ENCODE data around the gene CERS2.
"Not testable (repeated sequence)": the region's sequence is repeated elsewhere in the genome, so short reads cannot be mapped to it uniquely, and the experiment has no call there.

The CERS2 gene

DNA sequence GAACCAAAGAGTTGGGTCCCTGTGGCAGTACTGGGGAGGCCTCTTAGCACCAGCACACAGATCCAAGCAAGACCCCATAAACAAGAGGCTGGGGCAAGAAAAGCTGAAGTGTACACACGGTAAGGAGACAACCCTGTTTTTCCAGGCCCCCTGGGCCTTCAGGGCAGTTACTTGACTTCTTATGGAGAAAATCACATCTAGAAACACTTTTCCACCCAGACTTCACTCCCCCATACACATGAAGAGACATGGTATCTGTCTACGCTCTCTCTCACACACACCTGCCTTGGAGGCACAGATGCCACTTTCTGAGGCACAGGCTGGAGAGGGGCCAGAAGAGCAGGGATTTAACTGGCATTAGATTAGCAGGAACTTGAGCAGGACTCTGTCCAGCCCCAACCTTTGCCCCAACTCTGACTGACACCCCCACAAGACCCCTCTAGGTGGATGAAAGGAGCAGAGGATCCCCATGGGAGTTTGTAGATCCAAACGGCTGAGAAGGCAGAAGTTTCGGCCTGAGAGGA, 2.2 kb downstream of the CERS2 start:
- Histone ChIP-seq H3K4me3 (peak overlapping the region in 1 of 7 experiments; percentile 84), H3K27ac (peak overlapping the region in 10 of 21 experiments; percentile 6 to 96 (median 94))

DNA sequence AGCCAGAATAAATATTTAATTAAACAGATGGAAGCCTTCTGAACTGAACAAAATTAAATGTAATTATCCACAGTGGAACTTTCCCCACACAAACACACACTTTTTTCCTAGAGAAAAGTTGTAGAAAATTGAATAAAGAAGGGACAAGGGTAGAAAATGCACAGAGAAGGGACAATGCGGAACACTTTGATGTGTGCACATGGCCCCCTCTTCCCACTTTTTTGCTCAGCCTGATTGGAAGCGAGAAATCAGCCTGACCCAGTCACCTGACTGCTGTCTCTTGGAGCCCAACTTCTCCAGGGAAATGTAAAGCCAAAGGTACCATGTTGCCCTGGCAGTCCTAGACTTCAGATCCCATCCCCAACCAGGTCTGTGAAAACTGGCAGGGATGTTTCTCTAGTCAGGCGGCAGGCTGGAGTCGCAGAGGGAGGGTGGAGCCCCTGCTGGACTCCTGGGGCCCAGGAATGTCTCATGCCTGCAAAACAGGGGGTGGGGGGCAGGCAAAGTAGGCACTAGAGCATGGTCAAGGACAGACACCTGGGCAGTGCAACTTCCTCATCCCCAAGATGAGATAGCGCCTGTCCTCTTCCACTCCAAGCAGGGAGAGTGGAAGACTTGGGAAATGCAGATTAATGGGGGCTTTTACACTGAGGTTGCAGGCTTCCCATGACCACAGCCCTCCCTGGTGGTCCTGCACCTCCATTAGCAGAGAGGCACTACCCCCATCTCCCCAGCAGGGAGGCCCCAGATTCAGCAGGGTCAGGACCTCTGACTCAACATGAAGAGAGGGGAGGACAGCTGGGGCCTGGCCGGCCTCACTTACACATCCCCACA, 2.8 kb downstream of the CERS2 start:
- no peak overlapping the region for H3K4me3 ChIP-seq

DNA sequence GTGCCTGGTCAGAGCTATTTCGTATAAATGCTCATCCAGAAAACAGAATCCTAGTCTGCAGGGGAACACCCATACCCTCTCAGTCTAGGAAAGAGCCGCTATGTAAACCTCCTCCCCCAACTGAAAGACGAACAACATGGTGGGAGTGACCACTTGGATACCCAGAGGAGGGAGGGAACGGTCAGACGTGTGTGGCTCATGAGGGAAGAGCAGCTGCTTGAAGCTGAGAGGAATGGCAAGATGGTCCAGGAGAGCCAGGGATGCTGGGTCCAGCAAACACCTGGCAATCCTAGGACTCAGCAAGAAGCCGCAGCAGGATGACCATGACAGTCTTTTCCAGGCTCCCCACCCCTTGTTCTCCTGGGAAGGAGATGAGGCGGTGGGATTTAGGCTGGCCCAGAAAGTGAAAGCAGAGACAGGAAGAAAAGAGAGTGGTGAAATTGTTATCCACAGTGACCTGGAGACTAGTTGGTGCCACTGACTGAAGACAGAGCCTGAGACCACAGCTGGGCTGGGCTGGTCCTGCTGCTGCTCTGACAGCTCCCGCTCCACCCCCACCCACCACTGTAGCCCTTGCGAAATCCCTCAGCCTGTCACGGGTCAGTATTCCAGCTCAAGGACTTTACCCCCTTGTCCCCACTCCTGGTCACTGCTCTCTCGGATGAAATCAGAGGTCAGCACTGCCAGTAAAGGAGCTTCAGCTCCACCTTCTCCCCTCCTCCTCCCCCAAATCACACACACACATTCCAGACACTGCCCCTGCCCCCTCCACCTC, 3.6 kb downstream of the CERS2 start:
- H3K4me3 ChIP-seq: no peak overlapping the region
- peak overlapping the region in 8 of 21 experiments; percentile 5 to 93 (median 28) for H3K27ac ChIP-seq

More for the DNA sequence above, 2.8 kb downstream of the CERS2 start:
- peak overlapping the region in 11 of 21 experiments; percentile 8 to 96 (median 39) for H3K27ac ChIP-seq

DNA sequence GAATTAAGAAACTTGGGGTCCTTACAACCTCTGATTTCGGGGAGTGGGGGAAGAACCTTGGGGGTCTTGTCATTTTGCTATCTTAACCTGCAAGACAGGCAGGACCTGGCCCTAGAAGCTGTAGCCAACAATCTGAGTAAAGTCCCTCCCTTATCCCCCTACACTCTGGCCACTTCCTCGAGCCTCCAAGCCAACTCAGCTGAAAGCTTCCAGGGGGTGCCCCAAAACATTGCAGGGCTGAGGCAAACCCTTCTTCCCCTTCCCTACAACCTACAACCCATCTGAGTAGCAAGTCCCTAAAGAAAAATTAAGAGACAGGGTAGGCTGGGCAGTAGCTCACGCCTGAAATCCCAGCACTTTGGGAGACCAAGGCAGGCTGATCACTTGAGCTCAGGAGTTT, 5.0 kb downstream of the CERS2 start:
- Histone ChIP-seq H3K4me3 (no peak overlapping the region), H3K27ac (peak overlapping the region in 2 of 21 experiments; percentile 4 to 16)

DNA sequence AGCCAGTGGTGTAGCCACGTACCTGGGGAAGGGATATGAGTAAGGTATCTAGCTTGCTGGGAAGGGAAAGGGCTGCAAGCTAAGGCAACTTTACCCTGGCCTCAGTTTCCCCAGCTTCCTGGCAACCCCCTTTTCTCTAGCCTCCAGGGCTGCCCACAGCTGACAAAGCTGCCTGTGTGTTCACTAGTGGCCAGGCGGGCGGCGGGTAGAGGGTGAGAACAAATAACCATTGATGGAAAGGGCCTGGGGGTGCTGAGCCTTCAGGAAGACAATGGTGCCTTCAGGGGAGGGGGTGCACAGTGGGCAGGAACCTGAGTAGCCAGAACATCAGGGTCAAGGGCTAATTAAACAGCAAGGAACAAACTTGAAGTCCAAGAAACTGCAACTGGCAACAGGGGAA, 6.1 kb downstream of the CERS2 start:
- H3K4me3 ChIP-seq: no peak overlapping the region
- H3K27ac ChIP-seq: peak overlapping the region in 2 of 21 experiments; percentile 2 to 11

DNA sequence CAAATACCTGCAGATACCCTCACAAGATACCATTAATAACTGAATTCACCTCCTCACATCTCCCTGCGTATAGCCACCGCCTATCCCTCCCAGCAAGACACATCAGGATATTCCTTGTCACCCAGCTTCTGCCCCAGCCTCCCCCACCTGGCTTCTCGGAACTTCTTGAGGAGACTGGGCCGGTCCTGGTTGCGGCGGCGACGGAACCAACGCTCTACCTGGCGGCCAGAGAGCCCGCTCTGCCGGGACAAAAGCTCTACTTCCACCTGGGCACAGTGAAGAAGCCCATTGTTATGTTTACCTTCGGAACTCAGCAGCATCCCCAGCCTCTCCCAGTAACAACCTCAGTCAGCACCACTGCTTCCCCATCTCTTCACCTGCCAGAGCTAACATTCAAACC, 6.7 kb downstream of the CERS2 start:
- H3K27ac ChIP-seq: peak overlapping the region in 1 of 21 experiments; percentile 2

DNA sequence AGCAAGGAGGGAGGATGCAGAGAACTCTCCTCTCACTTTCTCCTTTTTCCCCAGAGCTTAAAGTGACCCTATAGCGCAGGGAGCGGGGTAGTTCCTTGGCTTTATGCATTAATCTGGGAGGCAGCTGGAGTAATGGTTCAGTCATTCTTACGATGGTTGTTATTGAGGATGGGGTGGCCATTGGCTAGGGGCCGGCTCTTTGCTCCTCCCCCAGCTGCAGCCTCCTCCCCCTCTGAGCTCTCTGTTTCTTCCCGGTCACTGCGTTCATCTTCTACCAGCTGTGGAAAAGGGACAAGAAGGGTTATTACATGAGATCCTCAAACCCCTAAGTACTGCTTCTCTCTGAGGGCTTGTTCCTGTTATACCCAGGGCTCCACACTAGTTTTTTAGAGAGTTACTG, 8.6 kb downstream of the CERS2 start:
- Histone ChIP-seq H3K27ac (no peak overlapping the region), H3K4me3 (no peak overlapping the region)

More for the DNA sequence above, 6.7 kb downstream of the CERS2 start:
- H3K4me3 ChIP-seq: no peak overlapping the region

DNA sequence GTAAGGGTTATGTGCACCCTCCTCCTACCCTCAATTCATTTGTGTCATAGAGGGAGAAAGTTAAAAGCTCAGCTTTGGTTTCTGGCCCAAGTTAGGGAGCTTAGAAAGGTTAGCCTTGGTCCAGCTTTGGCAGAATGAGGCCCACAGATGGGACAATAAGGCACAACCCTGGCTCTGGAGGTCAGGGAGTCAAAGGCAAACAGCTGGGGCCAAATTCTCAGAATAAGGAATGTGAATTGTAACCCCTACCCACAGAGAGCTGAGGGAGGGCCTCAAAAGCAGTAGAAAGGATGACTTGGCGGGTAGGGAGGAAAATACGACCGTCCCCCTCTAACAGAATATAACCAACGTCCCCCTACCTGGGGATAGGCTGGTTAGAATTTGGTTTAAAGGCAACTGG, 9.0 kb downstream of the CERS2 start:
- H3K27ac ChIP-seq: peak overlapping the region in 1 of 21 experiments; percentile 3

DNA sequence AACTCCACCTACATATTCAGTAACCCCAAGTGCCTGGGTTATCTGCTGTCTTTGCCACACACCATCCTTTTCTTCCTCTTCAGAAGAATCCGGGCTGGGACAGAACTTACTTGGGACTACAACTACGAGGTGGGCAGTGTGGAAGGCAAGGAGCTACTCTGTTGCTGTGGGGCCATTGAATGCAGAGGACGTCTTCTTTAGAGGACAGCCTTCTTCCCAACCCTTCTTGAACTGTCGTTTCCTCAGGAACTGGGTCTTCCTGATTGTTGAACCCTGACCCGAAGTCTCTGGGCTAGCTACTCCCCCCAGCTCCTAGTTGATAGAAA, 10.5 kb downstream of the CERS2 start:
- no peak overlapping the region for H3K4me3 ChIP-seq
- H3K27ac ChIP-seq: no peak overlapping the region

More for the DNA sequence above, 9.0 kb downstream of the CERS2 start:
- no peak overlapping the region for H3K4me3 ChIP-seq

DNA sequence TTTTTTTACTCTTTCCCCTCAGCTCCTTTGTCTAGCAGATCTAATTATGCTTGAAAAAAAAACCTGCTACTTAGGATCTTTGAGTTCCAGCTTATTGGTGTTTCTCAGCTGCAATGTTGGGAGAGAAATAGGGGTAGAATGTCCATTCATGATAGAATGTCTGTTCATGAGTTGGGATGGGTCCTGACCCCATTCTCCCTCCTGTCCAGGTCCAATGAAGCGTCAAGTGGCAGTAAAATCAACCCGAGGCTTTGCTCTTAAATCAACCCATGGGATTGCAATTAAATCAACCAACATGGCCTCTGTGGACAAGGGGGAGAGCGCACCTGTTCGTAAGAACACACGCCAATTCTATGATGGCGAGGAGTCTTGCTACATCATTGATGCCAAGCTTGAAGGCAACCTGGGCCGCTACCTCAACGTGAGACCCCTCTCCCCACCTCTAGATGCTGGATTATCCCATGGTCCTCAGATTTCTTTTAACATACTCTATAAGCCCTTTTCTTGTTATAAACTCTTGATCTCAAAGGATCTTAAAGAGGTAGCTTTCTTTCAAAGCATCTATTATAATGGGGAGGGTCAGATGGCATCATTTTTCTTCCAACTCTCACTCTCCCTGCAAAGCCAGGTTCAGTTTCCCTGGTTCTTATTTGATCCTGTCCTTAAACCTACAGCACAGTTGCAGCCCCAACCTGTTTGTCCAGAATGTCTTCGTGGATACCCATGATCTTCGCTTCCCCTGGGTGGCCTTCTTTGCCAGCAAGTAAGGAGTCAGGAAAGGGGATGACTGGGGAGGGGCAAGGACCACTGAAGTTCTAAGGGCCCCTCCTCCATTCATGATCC, 11.1 kb downstream of the CERS2 start:
- H3K27ac ChIP-seq: no peak overlapping the region
- no peak overlapping the region for H3K4me3 ChIP-seq

DNA sequence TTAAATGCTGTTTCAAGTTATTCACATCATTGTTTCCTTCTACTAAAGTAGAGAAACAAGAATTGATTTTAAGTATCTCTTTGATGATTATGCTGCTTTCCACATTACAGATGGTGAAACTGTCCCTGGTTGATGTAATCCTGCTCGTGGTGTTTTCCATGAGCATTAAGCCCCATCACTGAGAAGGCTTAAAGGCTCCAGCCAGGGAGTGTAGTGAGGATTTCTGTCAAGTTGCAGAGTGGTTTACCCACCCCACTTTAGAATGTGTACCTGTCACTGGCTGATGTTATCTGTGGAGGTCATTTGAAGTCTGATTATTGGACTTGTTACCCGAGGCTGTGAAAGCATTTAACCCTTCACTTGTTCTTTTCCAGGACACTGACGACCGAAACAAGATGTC, 12.9 kb downstream of the CERS2 start:
- H3K27ac ChIP-seq: no peak overlapping the region
- H3K4me3 ChIP-seq: no peak overlapping the region

DNA sequence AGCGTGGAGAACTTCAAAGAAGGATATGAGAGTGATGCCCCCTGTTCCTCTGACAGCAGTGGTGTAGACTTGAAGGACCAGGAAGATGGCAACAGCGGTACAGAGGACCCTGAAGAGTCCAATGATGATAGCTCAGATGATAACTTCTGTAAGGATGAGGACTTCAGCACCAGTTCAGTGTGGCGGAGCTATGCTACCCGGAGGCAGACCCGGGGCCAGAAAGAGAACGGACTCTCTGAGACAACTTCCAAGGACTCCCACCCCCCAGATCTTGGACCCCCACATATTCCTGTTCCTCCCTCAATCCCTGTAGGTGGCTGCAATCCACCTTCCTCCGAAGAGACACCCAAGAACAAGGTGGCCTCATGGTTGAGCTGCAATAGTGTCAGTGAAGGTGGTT, 14.0 kb downstream of the CERS2 start:
- Histone ChIP-seq H3K27ac (no peak overlapping the region), H3K4me3 (no peak overlapping the region)

DNA sequence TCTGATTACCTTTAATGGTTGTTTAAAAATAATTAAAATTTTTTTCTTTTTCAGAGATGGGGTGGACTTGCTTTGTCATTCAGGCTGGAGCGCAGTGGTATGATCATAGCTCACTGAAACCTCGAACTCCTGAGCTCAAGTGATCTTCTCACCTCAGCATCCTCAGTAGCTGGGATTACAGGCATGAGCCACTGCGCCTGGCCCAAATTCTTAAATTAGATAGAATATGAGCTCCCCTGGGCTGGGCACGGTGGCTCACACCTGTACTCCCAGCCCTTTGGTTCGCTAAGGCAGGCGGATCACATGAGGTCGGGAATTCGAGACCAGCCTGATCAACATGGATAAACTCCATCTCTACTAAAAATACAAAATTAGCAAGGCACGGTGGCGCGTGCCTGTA, 17.0 kb downstream of the CERS2 start:
- Histone ChIP-seq H3K27ac (no peak overlapping the region), H3K4me3 (no peak overlapping the region)

DNA sequence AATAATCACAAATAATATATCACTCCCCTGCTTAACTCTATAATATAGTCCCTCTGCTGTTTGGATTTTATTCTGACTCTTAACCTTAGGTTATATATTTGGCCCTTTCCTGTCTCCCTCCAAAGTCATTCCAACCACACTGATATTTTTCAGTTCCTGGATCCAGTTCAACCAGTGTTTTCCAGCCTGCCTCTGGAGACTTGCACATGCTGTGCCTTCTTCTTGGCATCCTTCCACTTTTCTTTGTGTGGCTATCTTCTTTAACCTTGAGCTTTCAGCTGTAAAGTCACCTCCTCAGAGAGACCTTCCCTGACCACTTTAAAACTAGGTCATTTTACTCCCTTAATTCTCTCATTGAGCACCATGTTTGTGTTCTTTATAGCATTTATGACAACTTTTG, 19.4 kb downstream of the CERS2 start:
- H3K4me3 ChIP-seq: no peak overlapping the region
- H3K27ac ChIP-seq: no peak overlapping the region

DNA sequence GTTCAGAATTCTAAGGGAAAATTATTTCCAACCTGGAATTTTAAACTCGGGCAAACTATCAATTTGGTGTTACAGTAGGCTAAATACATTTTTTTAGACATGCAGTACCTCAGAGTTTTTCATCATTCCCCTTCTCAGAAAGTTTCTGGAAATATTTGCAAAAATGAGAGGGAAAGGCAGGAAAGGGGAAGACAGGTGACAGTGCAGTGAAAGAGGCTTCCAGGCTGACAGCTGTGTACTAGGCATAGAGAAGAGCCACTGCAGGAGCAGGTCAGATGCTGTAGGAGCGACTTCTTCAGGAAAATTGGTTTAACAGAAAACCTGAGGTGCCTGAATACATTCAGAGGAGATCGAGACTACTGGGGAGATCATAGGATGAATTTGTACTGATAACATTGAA, 19.9 kb downstream of the CERS2 start:
- Histone ChIP-seq H3K4me3 (no peak overlapping the region), H3K27ac (no peak overlapping the region)

DNA sequence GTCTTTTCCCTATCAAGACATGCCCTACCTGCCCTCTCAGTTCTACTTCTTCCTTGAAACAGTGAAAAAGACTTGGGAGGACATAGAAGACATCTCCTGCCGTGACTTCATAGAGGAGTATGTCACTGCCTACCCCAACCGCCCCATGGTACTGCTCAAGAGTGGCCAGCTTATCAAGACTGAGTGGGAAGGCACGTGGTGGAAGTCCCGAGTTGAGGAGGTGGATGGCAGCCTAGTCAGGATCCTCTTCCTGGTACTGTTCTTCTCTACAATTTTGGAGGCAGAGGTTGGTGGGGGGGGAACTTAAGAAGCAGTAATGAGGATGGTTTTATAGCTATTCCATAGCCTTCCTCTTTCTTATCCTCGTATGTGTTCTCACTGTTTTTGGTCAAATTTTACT, 29.8 kb downstream of the CERS2 start:
- no peak overlapping the region for H3K27ac ChIP-seq
- H3K4me3 ChIP-seq: no peak overlapping the region

DNA sequence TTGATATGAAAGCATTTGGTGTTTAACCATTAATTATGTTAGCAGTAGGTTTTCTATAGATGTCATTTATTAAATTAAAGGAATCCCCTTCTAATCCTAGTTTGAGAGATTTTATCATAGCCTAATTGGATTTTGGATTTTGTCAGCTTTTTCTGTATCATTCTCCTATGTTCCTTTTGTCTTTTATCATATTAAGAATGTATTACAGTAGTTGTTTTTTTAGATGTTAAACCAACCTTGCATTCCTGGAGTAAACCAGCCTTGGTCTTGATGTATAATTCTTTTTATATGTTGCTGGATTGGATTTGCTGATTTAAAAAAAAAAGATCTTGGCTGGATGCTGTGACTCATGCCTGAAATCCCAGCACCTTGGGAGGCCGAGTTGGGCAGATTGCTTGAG, 42.9 kb downstream of the CERS2 start:
- no peak overlapping the region for H3K4me3 ChIP-seq
- H3K27ac ChIP-seq: no peak overlapping the region

DNA sequence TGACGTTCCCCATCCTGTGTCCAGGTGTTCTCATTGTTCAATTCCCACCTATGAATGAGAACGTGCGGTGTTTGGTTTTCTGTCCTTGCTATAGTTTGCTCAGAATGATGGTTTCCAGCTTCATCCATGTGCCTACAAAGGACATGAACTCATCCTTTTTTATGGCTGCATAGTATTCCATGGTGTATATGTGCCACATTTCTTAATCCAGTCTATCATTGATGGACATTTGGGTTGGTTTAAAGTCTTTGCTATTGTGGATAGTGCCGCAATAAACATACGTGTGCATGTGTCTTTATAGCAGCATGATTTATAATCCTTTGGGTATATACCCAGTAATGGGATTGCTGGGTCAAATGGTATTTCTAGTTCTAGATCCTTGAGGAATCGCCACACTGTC, 45.9 kb downstream of the CERS2 start:
- H3K4me3 ChIP-seq, H3K27ac ChIP-seq: not testable (repeated sequence)

DNA sequence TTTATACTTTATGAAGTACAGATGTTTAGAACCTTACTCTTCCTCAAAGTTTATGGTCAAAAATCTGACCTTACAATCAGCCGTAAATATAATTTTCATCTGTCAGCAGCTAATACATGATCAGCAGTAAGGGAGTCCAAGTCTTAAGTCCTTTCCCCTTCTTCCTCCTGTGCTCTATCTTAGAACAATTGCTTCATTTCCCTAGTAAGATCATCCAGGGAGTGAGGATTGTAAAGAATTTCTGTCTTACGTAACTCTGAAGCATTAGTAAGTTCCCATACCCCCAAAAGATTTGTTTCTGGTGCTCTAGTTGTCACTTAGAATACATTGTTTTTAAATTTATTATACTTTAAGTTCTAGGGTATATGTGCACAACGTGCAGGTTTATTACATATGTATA, 46.3 kb downstream of the CERS2 start:
- H3K4me3 ChIP-seq: no peak overlapping the region
- H3K27ac ChIP-seq: no peak overlapping the region

DNA sequence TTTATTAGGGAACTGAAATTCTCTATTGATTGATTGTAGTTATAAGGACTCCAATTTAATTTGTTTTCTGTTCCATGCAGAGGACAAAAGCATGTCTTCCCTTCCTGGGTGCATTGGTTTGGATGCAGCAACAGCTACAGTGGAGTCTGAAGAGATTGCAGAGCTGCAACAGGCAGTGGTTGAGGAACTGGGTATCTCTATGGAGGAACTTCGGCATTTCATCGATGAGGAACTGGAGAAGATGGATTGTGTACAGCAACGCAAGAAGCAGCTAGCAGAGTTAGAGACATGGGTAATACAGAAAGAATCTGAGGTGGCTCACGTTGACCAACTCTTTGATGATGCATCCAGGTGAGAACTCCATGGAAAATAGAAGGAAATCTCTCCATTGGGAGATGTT, 47.0 kb downstream of the CERS2 start:
- no peak overlapping the region for H3K27ac ChIP-seq
- no peak overlapping the region for H3K4me3 ChIP-seq

Measured in skin epidermis (tissue), 12 donors.